GM12872 (cell line): ENCODE data around the gene PSORS1C1.

Experiments used
- CTCF ChIP-seq: IDR thresholded peaks from 3 replicates; pipeline ENCODE4 v1.5.1; 2011; ENCODE audit warnings: low read depth, mild to moderate bottlenecking, low read length, moderate library complexity; ENCODE audit not compliant: insufficient read depth

The PSORS1C1 gene

GRCh38 chr6:31165986-31166385 lies 51.4 kb downstream of the PSORS1C1 start:
- no peak for TF ChIP-seq CTCF

GRCh38 chr6:31168606-31169005 lies 54.0 kb downstream of the PSORS1C1 start:
- no peak for TF ChIP-seq CTCF

- TF ChIP-seq CTCF = no peak
Observed at GRCh38 chr6:31169123-31169857, 54.7 kb downstream of the PSORS1C1 start.

DNA sequence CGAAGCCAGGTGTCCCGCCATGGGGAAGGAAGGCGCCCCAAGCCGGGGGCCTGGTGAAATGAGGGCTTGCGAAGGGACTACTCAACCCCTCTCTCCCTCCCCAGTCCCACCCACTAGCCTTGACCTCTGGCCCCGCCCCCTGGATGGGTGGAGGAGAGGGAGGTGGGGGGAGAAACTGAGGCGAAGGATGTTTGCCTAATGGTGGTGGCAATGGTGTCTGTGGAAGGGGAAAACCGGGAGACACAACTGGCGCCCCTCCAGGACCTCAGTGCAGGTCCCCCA lies 55.9 kb downstream of the PSORS1C1 start, which contains the start of gene POU5F1:
POU5F1 (minus strand) TSS at position 83 of the 282 bp plus-strand sequence; CDS start at position 21, 62 bp downstream.
- no peak for TF ChIP-seq CTCF

- TF ChIP-seq CTCF = no peak
Observed at GRCh38 chr6:31170987-31171671, 56.5 kb downstream of the PSORS1C1 start.

GRCh38 chr6:31171931-31172905 lies 57.6 kb downstream of the PSORS1C1 start:
- no peak for TF ChIP-seq CTCF

DNA sequence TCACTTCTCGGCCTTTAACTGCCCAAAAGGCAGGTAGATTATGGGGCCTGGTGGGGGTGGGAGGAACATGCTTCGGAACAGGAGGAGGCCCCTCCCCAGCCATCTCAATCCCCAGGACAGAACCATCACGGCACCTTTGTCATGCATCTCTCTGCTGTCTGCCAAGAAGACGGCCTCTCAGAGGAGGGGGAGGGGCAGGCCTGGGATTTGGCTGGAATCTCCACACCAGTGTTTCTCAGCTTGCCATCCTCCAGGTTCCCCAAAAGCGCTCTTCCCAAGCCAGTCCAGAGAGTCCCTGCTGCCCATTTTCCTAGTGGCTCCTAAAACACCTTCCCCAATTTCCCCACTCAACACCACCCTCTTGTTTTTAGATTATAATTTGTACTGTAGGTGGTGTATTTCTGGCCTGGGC lies 58.4 kb downstream of the PSORS1C1 start:
- no peak for TF ChIP-seq CTCF
